K562 (cell line): Measurements from ENCODE around the gene CFAP298. TPM values are rescaled to one million over a fixed set of nuclear protein-coding genes. Genes with fewer than 3 reads are reported as not detected.
A peak's percentile ranks its signal among the peaks of the same experiment; 100 is the strongest.

Source experiments
- DACH1 ChIP-seq: fragments of 450-650 bp; IDR thresholded peaks from 2 replicates; pipeline ENCODE4 v1.6.1; 2018; ENCODE audit not compliant: partially characterized antibody
- EP400 ChIP-seq: fragments of 450-650 bp; IDR thresholded peaks from 2 replicates; pipeline ENCODE4 v1.6.1; 2017; ENCODE audit warnings: antibody characterized with exemption, mild to moderate bottlenecking, moderate library complexity
- ESRRA ChIP-seq: fragments of 450-650 bp; IDR thresholded peaks from 2 replicates; pipeline ENCODE4 v1.6.1; 2014; ENCODE audit warnings: low read depth, mild to moderate bottlenecking, moderate library complexity, borderline replicate concordance
- RCOR1 ChIP-seq, 2 experiments: IDR thresholded peaks; 2 replicates each; pipeline ENCODE4 v1.6.1; 2012; ENCODE audit warnings: low read depth in 2 of 2, low read length in 2 of 2, borderline replicate concordance in 1 of 2, improper control_type of control experiment in 1 of 2
- ZNF253 ChIP-seq: fragments of 250-450 bp; sonication (Bioruptor Pico); conservative IDR thresholded peaks from 2 replicates; pipeline ENCODE4 v1.6.1; 2021; ENCODE audit warnings: mild to moderate bottlenecking
- ZNF263 ChIP-seq: sonication (generic); formaldehyde crosslinking; IDR thresholded peaks from 2 replicates; pipeline ENCODE4 v1.8.0; 2022; ENCODE audit warnings: mild to moderate bottlenecking, missing genetic modification reagents, borderline replicate concordance
- ZNF830 ChIP-seq: fragments of 250-450 bp; sonication (Bioruptor Pico); IDR thresholded peaks from 2 replicates; pipeline ENCODE4 v1.5.0; 2021; ENCODE audit warnings: mild to moderate bottlenecking
- polyA plus RNA-seq, 8 experiments: library from polyadenylated mRNA; depleted of rRNA in 4 of 8; stranded (reverse) in 5 of 8; unstranded in 3 of 8; fragments of >200 nt; fragmentation: Nextera tagmentation in 2 of 8; fragmentation: Illumina TruSeq in 1 of 8; extraction: Ambion mirVana in 2 of 8; extraction: Trizol in 1 of 8; gene quantifications; 2 replicates each; pipeline versions ENCODE4 v1.2.1 to v1.2.3, GENCODE V29; 2011 to 2014; ENCODE audit warnings: inconsistent platforms in 1 of 8, missing spikeins in 1 of 8
- total RNA-seq, 7 experiments: library from RNA; depleted of rRNA in 6 of 7; stranded (reverse); fragments of >200 nt in 6 of 7; fragmentation: Illumina TruSeq in 2 of 7; extraction: Trizol in 2 of 7; gene quantifications; 2 replicates each; pipeline versions ENCODE4 v1.2.1 to v1.2.3, GENCODE V29; 2011 to 2021; ENCODE audit warnings: low replicate concordance in 1 of 7
- TF ChIP-seq, protein P1 (sequence below): fragments of 200-800 bp; sonication (Bioruptor generic); IDR thresholded peaks from 2 replicates; pipeline ENCODE4 v1.6.1; 2017; ENCODE audit warnings: missing genetic modification characterization, missing compliant biosample characterization
- TF ChIP-seq, protein P2 (sequence below): sonication (generic); formaldehyde crosslinking; IDR thresholded peaks from 2 replicates; pipeline ENCODE4 v1.9.0; 2022; ENCODE audit warnings: mild to moderate bottlenecking, missing genetic modification reagents
- TF ChIP-seq, protein P3 (sequence below): conservative IDR thresholded peaks from 2 replicates; pipeline ENCODE4 v1.6.1; 2011; ENCODE audit warnings: low read depth, mild to moderate bottlenecking, low read length; ENCODE audit not compliant: control insufficient read depth
- TF ChIP-seq, protein P4 (sequence below): IDR thresholded peaks from 2 replicates; pipeline ENCODE4 v1.6.1; 2016; ENCODE audit warnings: missing genetic modification characterization, missing compliant biosample characterization
- TF ChIP-seq, protein P5 (sequence below): fragments of 250-450 bp; sonication (Bioruptor Pico); IDR thresholded peaks from 2 replicates; pipeline ENCODE4 v1.8.0; 2021; ENCODE audit warnings: mild to moderate bottlenecking, moderate library complexity

CFAP298 gene
- total and polyA plus RNA-seq, 9 of the 15 experiments (the other 6 are each of a cell fraction or from before 2014, with no cell fraction given), result 31.4 to 178 (median 89.7) TPM

DNA sequence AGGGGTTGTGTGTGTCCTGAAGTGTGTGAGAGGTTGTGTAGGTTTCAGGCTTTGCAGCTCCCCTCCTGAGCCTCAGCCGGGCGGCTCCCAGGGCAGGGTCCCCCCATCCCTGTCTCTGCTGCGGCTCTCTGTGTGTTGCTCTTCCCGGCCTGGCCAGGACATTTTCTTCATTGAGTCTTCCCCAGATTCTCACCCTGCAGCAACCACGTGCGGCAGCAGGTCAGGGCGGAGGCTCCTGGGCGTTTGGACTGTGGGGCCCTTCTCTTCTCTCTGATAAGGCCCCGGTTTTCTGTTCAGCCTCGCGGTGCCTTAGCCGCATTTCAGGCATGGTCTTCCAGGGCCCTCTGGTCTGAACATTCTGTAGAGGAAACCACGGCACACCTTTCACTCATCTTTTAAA lies 25.1 kb downstream of the CFAP298 start (continued):
- TF ChIP-seq RCOR1 (IDR thresholded peaks at IDR 0.05; ENCODE audit: borderline replicate concordance in 1 of 2, low read depth in 2 of 2, low read length in 2 of 2) (0 out of 4 replicates have a peak, but pooled peaks of 1 of the 2 experiments have one; percentile 25), ZNF263 (no peak), DACH1 (no peak), ESRRA (no peak), ZNF830 (CRISPR knock-in tag) (no peak), ZNF253 (no peak), EP400 (peak; percentile 33; the same call in 1 of the 2 replicates)
- TF ChIP-seq, protein P1, sequence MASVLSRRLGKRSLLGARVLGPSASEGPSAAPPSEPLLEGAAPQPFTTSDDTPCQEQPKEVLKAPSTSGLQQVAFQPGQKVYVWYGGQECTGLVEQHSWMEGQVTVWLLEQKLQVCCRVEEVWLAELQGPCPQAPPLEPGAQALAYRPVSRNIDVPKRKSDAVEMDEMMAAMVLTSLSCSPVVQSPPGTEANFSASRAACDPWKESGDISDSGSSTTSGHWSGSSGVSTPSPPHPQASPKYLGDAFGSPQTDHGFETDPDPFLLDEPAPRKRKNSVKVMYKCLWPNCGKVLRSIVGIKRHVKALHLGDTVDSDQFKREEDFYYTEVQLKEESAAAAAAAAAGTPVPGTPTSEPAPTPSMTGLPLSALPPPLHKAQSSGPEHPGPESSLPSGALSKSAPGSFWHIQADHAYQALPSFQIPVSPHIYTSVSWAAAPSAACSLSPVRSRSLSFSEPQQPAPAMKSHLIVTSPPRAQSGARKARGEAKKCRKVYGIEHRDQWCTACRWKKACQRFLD (CRISPR knock-in tag), result no peak
- TF ChIP-seq, protein P2, sequence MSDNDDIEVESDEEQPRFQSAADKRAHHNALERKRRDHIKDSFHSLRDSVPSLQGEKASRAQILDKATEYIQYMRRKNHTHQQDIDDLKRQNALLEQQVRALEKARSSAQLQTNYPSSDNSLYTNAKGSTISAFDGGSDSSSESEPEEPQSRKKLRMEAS, result peak; percentile 35; the same call in 1 of the 2 replicates
- TF ChIP-seq, protein P3, sequence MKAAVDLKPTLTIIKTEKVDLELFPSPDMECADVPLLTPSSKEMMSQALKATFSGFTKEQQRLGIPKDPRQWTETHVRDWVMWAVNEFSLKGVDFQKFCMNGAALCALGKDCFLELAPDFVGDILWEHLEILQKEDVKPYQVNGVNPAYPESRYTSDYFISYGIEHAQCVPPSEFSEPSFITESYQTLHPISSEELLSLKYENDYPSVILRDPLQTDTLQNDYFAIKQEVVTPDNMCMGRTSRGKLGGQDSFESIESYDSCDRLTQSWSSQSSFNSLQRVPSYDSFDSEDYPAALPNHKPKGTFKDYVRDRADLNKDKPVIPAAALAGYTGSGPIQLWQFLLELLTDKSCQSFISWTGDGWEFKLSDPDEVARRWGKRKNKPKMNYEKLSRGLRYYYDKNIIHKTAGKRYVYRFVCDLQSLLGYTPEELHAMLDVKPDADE, result no peak
- TF ChIP-seq, protein P4, sequence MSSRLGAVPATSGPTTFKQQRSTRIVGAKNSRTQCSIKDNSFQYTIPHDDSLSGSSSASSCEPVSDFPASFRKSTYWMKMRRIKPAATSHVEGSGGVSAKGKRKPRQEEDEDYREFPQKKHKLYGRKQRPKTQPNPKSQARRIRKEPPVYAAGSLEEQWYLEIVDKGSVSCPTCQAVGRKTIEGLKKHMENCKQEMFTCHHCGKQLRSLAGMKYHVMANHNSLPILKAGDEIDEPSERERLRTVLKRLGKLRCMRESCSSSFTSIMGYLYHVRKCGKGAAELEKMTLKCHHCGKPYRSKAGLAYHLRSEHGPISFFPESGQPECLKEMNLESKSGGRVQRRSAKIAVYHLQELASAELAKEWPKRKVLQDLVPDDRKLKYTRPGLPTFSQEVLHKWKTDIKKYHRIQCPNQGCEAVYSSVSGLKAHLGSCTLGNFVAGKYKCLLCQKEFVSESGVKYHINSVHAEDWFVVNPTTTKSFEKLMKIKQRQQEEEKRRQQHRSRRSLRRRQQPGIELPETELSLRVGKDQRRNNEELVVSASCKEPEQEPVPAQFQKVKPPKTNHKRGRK (tag), result no peak
- TF ChIP-seq, protein P5, sequence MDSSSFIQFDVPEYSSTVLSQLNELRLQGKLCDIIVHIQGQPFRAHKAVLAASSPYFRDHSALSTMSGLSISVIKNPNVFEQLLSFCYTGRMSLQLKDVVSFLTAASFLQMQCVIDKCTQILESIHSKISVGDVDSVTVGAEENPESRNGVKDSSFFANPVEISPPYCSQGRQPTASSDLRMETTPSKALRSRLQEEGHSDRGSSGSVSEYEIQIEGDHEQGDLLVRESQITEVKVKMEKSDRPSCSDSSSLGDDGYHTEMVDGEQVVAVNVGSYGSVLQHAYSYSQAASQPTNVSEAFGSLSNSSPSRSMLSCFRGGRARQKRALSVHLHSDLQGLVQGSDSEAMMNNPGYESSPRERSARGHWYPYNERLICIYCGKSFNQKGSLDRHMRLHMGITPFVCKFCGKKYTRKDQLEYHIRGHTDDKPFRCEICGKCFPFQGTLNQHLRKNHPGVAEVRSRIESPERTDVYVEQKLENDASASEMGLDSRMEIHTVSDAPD (CRISPR knock-in tag), result no peak
